ENCODE data around the gene NYAP2.

GRCh38 chr2:225431105-225431863 lies 31.8 kb downstream of the NYAP2 start:
- TF ChIP-seq CTCF (conservative IDR thresholded peaks at IDR 0.05; ENCODE audit: low read length) (no peak), EZH2phosphoT487 (IDR thresholded peaks at IDR 0.05; ENCODE audit: borderline replicate concordance) (no peak)
